Activated T-helper 17 cell treated with anti-CD3 and anti-CD28 coated beads, Interleukin-2, amount 50 U/mL, for 72 hours (primary cell): ENCODE data around the gene FOXF2. TPM values are rescaled to one million over a fixed set of nuclear protein-coding genes. Genes with fewer than 3 reads are reported as not detected.

ENCODE experiments used
- ATAC-seq: fragments of 150-1000 bp; cut with Tn5 transposase; replicated peaks from 2 replicates; pipeline ENCODE4 v1.10.0; 2021; ENCODE audit warnings: mild to moderate bottlenecking, moderate library complexity
- H3K27ac Mint-ChIP-seq: one replicate; pipeline ENCODE4 v1.8.0; 2022; ENCODE audit warnings: mixed read lengths
- H3K27me3 Mint-ChIP-seq: one replicate; pipeline ENCODE4 v1.8.0; 2022; ENCODE audit warnings: mixed read lengths
- H3K36me3 Mint-ChIP-seq: one replicate; pipeline ENCODE4 v1.8.0; 2022; ENCODE audit warnings: low read depth, mild to moderate bottlenecking, mixed read lengths
- H3K4me1 Mint-ChIP-seq: one replicate; pipeline ENCODE4 v1.8.0; 2022; ENCODE audit warnings: mixed read lengths
- H3K4me3 Mint-ChIP-seq: one replicate; pipeline ENCODE4 v1.8.0; 2022; ENCODE audit warnings: mild to moderate bottlenecking, mixed read lengths
- H3K9me3 Mint-ChIP-seq: one replicate; pipeline ENCODE4 v1.8.0; 2022; ENCODE audit warnings: mixed read lengths
- total RNA-seq, 2 donors: library from RNA; stranded (reverse); gene quantifications; one replicate each; pipeline ENCODE4 v1.2.3, GENCODE V29; 2022

The FOXF2 gene
- total RNA-seq, 2 donors from 2014 or later = not detected

- no peak overlapping the region for H3K27ac Mint-ChIP-seq
- H3K4me3 Mint-ChIP-seq = no peak overlapping the region
- no peak for ATAC-seq
- no peaks in the 10 kb centered on the region for H3K9me3 Mint-ChIP-seq
- H3K27me3 Mint-ChIP-seq = peaks cover 62% of the 10 kb centered on the region
- peaks cover 8% of the 10 kb centered on the region for H3K4me1 Mint-ChIP-seq
- no peaks in the 10 kb centered on the region for H3K36me3 Mint-ChIP-seq
These were observed 3.7 kb downstream of the FOXF2 start for GRCh38 chr6:1392813-1393640.

GRCh38 chr6:1393641-1394283 is 4.4 kb downstream of the FOXF2 start:
- Mint-ChIP-seq H3K4me1 (peaks cover under 1% of the 10 kb centered on the region), H3K9me3 (no peaks in the 10 kb centered on the region), H3K27ac (no peak overlapping the region), H3K4me3 (no peak overlapping the region), H3K27me3 (peaks cover 57% of the 10 kb centered on the region), H3K36me3 (no peaks in the 10 kb centered on the region)
- ATAC-seq = no peak

DNA sequence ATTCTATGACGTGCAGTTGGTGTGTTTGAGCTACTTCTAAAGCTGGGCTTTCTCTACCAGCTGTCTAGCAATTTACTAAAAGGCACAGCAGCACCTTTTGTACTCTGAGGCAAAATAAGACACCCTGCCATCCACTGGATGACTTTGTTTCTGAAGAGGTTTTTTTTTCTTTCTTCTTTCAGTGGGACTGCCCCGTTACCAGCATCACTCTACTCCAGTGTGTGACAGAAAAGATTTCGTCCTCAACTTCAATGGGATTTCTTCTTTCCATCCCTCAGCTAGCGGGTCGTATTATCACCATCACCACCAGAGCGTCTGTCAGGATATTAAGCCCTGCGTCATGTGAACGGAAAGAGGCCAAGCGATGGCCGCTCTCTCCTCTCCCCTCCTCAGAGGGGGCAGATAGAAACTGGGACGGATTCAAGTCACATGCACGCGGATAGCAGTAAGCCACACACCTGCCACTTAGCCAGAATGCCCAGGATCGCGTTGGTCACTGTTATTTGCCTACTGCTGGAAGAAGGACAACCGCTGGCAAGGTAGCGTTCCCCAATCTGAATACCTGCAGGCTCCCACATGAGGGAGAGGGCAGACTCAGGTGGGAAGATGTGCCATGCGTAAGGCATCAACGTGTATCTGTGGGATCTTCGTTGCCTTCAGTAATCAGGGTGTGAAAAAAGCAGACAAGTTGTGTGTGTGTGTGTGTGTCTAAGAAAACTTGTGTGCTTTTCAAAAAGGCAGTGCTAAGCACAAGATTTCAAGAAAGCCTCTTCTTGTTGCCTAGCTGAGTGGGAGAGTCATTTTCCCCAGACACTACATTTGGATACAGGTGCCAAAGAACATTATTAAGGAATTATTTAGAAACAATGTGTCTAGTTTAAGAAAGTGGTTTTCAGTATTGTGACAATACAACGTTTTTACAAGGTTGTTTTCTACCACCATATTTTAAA is 5.4 kb downstream of the FOXF2 start:
- Mint-ChIP-seq H3K36me3 (no peaks in the 10 kb centered on the region), H3K4me1 (no peaks in the 10 kb centered on the region), H3K27me3 (peaks cover 57% of the 10 kb centered on the region), H3K4me3 (no peak overlapping the region), H3K27ac (no peak overlapping the region), H3K9me3 (no peaks in the 10 kb centered on the region)
- no peak for ATAC-seq

- Mint-ChIP-seq H3K36me3 (no peaks in the 10 kb centered on the region), H3K27ac (no peak overlapping the region), H3K4me1 (no peaks in the 10 kb centered on the region), H3K4me3 (no peak overlapping the region), H3K27me3 (peaks cover 54% of the 10 kb centered on the region), H3K9me3 (no peaks in the 10 kb centered on the region)
- no peak for ATAC-seq
These were observed 6.1 kb downstream of the FOXF2 start for GRCh38 chr6:1395506-1395905.

DNA sequence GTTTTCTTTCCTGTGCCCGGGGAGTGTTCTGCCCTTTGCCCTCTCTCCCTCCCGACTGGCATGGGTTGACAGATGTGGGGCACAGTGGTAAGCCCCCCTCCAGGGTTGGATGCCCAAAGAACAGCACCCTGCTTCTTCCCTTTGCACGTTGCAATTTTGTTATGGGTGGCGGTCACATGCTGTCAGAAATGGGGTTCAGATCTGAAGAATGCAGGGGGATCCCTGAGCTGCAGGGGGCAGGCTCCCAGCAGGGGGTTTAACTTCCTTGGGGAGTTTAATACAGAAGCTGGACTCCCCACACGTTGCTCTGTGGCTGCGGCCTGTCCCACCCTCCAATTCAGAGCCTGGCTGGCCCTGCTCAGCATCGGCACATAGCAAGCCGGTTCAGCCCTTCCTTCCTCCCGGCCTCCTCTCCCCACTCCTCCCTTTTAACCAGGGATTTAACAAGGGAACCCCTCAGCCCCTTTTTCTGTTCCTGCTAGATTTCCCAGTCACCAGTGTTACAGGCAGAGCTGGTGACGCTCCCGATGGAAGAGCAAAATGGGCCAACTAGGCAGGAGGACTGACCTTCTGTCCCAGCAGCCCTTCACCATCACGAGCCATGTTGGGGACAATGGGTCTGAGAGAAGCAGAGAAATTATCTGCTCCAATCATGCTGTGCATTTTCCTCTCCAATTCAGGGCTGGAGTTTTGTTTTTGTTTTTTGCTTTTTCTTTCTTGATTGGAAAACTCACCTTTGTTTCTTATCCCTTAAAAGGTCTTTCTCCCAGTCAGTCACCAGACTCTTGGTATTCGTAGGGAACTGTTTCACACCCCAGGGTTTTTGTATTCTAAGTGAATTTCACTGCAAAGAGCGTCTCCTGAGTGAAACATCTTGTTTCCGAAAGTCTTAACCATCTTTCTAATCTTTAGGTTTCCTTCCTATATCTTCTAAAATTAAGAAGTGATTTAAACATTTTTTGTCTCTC is 6.8 kb downstream of the FOXF2 start:
- no peaks in the 10 kb centered on the region for H3K4me1 Mint-ChIP-seq
- no peak overlapping the region for H3K4me3 Mint-ChIP-seq
- peaks cover 54% of the 10 kb centered on the region for H3K27me3 Mint-ChIP-seq
- H3K9me3 Mint-ChIP-seq = no peaks in the 10 kb centered on the region
- H3K36me3 Mint-ChIP-seq = no peaks in the 10 kb centered on the region
- no peak for ATAC-seq
- no peak overlapping the region for H3K27ac Mint-ChIP-seq

- Mint-ChIP-seq H3K4me1 (no peaks in the 10 kb centered on the region), H3K9me3 (no peaks in the 10 kb centered on the region), H3K27ac (no peak overlapping the region), H3K27me3 (peaks cover 44% of the 10 kb centered on the region), H3K36me3 (no peaks in the 10 kb centered on the region), H3K4me3 (no peak overlapping the region)
- peak; percentile 73 for ATAC-seq
These were observed 7.8 kb downstream of the FOXF2 start for GRCh38 chr6:1396952-1397868.

GRCh38 chr6:1399085-1399780 is 9.9 kb downstream of the FOXF2 start:
- Mint-ChIP-seq H3K4me1 (no peaks in the 10 kb centered on the region), H3K4me3 (no peak overlapping the region), H3K27ac (no peak overlapping the region), H3K27me3 (peaks cover 38% of the 10 kb centered on the region), H3K9me3 (no peaks in the 10 kb centered on the region), H3K36me3 (no peaks in the 10 kb centered on the region)
- no peak for ATAC-seq

- ATAC-seq = no peak
- no peak overlapping the region for H3K27ac Mint-ChIP-seq
- no peak overlapping the region for H3K4me3 Mint-ChIP-seq
- H3K4me1 Mint-ChIP-seq = no peaks in the 10 kb centered on the region
- no peaks in the 10 kb centered on the region for H3K36me3 Mint-ChIP-seq
- H3K27me3 Mint-ChIP-seq = peaks cover 28% of the 10 kb centered on the region
- H3K9me3 Mint-ChIP-seq = no peaks in the 10 kb centered on the region
These were observed 10.9 kb downstream of the FOXF2 start for GRCh38 chr6:1400126-1400850.

GRCh38 chr6:1402369-1402768 is 13.0 kb downstream of the FOXF2 start:
- Mint-ChIP-seq H3K9me3 (no peaks in the 10 kb centered on the region), H3K4me3 (no peak overlapping the region), H3K27me3 (peaks cover 11% of the 10 kb centered on the region), H3K4me1 (no peaks in the 10 kb centered on the region), H3K27ac (no peak overlapping the region), H3K36me3 (no peaks in the 10 kb centered on the region)
- no peak for ATAC-seq

DNA sequence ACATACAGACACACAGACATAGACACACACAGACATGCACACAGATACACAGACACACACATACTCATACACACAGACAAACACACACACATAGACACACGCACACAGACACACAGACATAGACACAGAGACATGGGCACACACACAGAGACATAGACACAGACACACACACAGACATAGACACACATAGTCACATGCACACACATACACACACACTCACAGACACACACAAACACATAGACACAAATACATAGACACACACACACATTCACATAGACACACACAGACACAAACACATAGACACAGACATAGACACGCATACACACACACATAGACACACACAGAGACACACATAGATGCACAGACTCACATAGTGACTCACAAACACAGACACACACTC is 13.5 kb downstream of the FOXF2 start:
- Mint-ChIP-seq H3K4me3 (no peak overlapping the region), H3K27me3 (peaks cover 7% of the 10 kb centered on the region), H3K36me3 (no peaks in the 10 kb centered on the region), H3K4me1 (no peaks in the 10 kb centered on the region), H3K27ac (no peak overlapping the region), H3K9me3 (no peaks in the 10 kb centered on the region)
- ATAC-seq = no peak

DNA sequence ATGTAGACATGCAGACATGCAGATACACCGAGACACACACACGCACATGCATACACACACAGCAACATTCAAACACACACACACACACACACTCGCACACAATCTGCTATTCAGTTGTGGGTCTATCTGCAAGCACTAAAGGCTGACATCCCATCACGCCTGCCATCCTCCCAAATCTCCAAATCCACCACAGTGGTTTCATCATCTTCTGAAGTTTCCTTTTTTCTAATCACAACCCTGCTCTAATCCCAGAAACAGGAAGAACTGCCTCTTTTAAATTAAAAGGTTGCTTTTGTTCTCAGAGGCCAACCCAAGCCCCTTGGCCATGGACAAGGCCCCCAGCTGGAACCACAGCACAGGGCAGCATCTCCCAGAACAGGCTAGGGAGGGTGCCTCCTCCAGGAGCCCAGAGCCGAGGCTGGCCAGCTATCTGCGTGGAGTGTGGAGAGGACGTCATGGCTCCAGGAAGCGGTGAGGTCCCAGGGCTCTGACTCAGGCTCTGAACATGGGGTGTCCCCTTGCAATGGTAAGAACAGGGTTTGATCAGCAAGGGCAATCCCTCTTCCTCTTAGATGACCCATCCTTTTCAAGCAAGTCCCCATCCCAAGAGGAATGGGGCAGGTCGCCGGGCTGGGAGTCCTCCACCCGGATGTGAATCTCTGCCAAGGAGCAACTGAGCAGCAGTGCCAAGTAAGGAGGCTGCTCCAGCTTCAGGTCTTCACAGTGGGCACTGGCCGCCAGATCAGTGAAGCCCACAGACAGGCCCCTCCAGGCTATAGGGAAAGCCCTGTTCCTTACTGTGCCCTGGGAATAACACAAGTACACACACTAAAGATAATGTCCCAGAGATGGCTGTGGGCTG is 14.7 kb downstream of the FOXF2 start:
- Mint-ChIP-seq H3K9me3 (no peaks in the 10 kb centered on the region), H3K4me1 (no peaks in the 10 kb centered on the region), H3K27ac (no peak overlapping the region), H3K36me3 (no peaks in the 10 kb centered on the region), H3K4me3 (no peak overlapping the region), H3K27me3 (peaks cover 8% of the 10 kb centered on the region)
- peak; percentile 47 for ATAC-seq
